K562 treated with DMSO at 1 percent for 48 hours (cell line): ENCODE results near the gene GNPTAB. TPM values are rescaled to one million over a fixed set of nuclear protein-coding genes. Genes with fewer than 3 reads are reported as not detected.

Source experiments
- total RNA-seq: library from RNA; unstranded; fragments of 300-600 nt; gene quantifications from 2 replicates; pipeline ENCODE4 v1.2.3, GENCODE V29; 2022; ENCODE audit warnings: low replicate concordance; ENCODE audit errors: extremely low read depth

The GNPTAB gene
- not detected in 2 replicates for total RNA-seq

GRCh38 chr12:101830367-101831325 lies at the start of gene GNPTAB:
GNPTAB (minus strand) TSS chr12:101830959; CDS start chr12:101830675, 284 bp downstream.

GRCh38 chr12:101876861-101877805 lies 46.4 kb upstream of the GNPTAB start, which contains the start of gene DRAM1:
DRAM1 (plus strand) TSS chr12:101877580; CDS start chr12:101877790, 210 bp downstream.

GRCh38 chr12:101738920-101739665 lies 91.7 kb downstream of the GNPTAB start, which contains the start of gene SYCP3:
SYCP3 (minus strand) TSS chr12:101739462; CDS start chr12:101737935, 1,527 bp downstream.

GRCh38 chr12:101697197-101697929 lies 133.4 kb downstream of the GNPTAB start, which contains the start of gene CHPT1:
CHPT1 (plus strand) TSS chr12:101697640; CDS start chr12:101697862, 222 bp downstream.

Other genes starting within 250 kb of the GNPTAB start
- not detected in 2 replicates for gene MYBPC1, start 236.0 kb downstream of the GNPTAB start, total RNA-seq
- gene CHPT1, start 133.3 kb downstream of the GNPTAB start, total RNA-seq, result not detected in 2 replicates
- gene SYCP3, start 91.5 kb downstream of the GNPTAB start, total RNA-seq, result not detected in 2 replicates
- gene DRAM1, start 46.6 kb upstream of the GNPTAB start, total RNA-seq, result not detected in 2 replicates
- gene WASHC3, start 231.0 kb upstream of the GNPTAB start, total RNA-seq, result not detected in 2 replicates